GM21367 (cell line): ENCODE measurements around the gene SGSM1.

Experiments used
- ATAC-seq: cut with Tn5 transposase; IDR thresholded peaks from one replicate; pipeline ENCODE4 v1.9.1; 2021; ENCODE audit not compliant: unreplicated experiment

The SGSM1 gene, protein sequence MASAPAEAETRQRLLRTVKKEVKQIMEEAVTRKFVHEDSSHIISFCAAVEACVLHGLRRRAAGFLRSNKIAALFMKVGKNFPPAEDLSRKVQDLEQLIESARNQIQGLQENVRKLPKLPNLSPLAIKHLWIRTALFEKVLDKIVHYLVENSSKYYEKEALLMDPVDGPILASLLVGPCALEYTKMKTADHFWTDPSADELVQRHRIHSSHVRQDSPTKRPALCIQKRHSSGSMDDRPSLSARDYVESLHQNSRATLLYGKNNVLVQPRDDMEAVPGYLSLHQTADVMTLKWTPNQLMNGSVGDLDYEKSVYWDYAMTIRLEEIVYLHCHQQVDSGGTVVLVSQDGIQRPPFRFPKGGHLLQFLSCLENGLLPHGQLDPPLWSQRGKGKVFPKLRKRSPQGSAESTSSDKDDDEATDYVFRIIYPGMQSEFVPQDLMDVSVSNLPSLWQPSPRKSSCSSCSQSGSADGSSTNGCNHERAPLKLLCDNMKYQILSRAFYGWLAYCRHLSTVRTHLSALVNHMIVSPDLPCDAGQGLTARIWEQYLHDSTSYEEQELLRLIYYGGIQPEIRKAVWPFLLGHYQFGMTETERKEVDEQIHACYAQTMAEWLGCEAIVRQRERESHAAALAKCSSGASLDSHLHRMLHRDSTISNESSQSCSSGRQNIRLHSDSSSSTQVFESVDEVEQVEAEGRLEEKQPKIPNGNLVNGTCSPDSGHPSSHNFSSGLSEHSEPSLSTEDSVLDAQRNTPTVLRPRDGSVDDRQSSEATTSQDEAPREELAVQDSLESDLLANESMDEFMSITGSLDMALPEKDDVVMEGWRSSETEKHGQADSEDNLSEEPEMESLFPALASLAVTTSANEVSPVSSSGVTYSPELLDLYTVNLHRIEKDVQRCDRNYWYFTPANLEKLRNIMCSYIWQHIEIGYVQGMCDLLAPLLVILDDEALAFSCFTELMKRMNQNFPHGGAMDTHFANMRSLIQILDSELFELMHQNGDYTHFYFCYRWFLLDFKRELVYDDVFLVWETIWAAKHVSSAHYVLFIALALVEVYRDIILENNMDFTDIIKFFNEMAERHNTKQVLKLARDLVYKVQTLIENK

DNA sequence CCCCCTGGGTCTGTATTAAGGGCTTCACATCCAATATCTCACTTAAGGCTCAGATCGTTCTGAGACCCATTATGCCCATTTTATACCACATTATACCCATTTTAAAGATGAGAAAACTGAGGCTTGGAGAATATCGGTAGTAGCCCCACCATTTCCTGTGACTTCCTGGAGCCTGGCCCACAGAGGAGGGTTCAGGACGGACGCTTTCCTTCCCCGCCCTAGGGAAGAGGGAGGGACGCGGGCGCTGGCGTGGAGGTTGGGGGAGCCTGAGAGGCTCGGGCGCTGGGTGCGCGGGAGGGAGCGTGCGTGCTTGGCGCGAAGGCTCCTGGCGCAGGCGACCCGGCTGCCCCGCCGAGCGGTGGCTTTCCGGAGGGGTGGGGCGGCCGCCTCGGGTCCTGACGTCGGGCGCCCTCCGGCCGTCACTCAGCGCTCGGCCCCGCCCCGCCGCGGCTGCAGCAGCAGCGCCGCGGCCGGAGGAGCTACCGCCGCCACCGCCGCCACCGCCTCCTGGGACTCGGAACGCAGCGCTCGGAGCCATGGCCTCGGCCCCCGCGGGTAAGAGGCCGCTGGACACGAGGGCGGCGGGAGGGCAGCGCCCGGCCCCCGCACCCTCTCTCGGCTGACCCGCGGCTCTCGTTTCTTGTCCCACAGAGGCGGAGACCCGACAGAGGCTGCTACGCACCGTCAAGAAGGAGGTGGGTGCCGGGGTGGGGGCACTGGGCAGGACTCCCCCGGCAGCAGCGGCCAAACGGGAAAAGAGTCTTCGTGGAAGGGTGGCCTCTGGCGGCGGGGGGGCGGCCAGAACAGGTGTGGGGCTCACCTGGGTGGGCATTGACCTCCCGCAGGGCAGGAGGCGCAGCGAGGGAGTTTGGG lies at the start of gene SGSM1:
Gene SGSM1 (plus strand): TSS at position 422 of the 873 bp plus-strand sequence. CDS start 115 bp downstream, at position 537.
- ATAC-seq = no peak

DNA sequence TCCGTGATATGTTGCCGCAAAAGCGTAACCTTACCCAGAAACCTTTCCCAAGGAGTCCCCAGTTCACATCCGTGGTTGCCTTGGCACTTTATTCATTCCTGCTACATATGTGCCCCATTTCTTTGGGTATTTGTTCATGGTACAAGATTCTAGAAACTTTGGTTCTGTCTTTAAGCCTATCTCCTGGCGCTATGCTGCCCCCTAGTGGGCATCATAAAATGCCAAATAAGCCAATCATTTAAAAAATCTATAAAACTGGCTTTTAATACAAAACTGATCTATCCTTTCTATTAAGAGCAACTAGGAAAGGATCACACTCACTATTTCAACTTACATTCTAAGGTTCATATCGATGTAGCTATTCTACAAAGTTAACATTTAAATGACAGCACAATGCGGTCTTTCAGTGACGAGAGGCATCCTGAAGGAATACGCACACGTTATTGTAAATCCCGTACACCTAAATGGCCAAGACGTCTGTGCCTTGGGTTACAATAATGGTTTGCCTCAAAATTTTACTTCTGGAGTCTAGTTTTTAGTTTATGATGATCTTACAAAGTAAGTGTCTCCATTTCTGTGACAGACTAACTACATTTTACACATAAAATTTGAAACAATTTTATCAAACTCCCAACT lies 47.7 kb upstream of the SGSM1 start:
- ATAC-seq = no peak

DNA sequence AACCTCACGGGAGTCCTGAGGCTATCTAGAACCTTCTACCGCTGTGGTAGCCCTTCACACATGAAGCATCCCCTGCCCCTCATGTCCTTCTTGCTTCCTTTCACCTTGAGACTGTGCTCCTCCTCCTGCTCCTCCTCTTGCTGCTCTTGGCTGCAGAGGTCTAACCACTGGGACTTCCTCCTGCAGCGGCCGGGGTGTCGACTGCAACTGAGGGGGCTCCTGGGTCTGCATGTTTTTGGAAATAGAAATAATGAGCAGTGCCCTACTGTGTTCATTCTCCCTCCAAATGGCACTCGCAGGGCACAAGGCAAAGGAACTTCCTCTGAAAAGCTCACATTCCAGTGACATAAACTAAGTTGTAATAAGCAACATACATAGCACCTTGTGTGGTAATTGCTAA lies 46.2 kb upstream of the SGSM1 start:
- no peak for ATAC-seq

DNA sequence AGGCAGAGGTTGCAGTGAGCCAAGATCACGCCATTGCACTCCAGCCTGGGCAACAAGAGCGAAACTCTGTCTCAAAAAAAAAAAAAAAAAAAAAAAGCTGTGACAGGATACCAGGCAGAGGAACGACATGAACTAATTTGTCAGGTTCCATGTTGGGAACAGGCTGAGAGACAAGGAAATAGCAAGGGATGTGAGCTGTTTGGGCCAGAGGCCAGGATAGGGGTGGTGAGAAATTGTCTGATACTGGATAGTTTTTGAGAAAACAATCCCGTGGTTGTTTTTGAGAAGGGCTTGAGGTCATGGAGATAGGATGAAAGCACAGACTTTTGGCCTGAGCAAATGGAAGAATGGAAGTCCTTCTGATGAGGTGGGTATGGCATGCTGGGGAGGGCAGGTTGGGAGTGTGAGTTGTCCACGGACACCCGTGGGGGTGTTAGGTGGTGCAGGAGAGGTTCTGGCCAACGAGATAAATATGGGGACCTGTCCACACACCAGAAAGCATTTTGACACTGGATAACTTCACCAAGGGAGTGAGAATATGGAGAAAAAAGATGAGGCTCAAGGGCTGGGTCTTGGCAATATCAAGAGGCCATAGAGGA lies 45.2 kb upstream of the SGSM1 start:
- ATAC-seq = no peak

DNA sequence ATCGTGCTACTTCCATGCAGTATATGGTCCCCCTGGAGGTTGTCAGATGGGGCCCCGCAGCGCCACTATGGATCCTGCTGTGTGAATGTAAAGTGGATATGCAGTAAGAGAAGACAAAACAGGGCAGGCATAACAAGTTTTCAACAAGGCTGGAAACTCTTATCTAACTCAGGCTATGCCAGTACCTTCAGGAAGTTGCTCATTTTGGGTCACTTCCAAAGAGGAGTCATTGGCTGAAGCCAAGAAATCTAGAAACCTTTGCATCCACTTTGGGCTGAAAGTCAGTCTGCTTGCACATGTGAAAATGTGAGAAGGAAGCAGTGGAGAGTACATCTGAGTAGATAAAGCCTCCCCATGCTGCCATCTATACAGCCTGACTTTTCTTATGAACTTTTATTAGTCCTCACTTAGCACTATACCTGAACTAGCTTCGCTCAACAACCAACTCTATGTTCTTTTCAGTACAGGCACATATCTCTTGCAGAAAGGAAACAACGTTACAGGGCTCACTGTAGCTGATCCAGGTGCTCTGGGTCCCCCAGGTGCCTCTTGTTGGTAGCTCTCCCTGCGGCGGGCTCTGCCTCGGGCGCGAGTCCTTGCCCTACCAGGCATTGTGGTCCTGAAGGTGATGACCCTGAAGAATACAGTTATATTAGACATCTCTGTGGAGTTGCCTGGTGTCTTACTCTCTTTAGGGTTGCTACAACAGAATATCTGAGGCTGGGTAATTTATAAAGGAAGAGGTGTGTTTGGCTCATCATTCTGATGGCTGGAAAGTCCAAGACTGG lies 43.9 kb upstream of the SGSM1 start:
- no peak for ATAC-seq

DNA sequence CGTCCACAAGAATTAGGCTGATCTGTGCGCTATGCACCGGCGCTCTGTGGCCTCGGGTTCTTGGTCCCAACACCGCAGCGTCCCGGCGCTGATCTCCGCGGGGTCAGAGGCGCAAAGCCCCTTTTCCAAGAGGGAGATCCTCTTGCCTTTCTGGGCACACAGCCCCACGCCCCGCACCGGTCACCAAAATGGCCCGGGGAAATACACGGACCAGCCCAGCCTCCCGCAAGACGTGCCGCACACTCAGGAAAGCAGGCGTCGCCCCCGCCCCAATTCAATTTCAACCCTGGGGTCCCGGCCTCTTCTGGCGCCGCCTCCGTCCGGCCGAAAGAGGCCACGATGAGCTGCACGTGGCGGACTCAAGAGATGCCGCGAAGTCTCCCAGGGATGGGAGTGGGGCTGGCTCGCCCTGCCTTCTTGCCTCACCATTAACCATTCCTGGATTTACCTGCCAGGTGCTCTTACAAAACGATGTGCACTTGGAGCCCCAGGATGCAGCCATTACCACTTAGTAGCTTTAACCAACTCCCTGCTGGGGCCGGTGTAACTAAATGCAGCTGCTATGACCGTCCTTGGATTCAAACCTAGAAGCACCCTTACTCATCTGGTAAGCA lies 42.0 kb upstream of the SGSM1 start:
- no peak for ATAC-seq

DNA sequence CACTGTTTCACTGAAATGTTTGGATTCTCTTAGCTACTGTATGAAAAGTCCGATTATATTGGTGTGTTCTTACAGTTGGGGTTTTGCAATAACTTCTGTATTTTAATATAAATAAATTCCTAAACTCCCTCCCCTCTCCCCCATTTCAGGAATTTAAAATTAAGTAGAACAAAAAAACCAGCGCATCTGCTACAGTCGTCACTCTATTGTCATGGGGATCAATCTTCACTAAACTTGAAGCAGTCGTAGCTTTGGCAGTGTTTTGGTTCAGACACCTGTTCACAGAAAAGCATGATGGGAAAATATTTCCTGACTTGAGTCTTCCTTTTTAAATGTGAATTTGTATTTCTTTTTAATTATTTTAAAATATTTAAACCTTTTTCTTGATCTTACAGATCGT lies 40.8 kb upstream of the SGSM1 start:
- ATAC-seq = no peak

DNA sequence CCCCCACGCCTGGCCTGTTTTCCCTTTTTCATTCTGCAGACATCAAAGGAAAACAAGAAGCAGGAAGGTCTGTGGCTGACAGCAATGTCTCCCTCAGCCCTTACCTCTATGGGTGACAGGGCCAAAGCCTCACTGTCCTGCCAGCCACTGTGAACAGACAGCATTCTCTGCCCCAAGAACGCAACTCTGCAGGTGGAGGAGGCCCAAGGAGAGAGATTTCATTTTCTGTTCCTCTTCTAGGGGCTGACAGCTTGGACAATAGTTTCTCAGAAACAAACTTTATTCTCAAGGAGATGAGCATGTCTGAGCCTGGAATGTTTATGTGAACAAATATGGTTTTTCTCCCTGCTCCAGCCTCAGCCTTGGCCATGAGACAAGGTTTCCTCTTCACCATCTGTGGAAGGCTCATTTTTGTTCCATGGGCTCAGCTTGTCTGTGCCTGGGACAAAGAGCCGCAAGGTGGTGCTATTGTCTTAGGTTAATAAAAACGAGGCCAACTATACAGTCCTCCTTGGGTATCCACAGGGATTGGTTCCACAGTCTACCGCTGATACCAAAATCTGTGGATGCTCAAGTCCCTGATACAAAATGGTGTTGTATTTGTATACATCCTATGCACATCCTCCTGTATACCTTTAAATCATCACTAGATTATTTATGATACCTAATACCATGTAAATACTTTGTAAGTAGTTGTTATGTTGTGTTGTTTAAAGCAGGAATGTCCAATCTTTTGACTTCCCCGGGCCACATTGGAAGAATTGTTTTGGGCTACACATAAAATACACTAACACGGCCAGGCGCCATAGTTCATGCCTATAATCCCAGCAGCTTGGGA lies 37.3 kb upstream of the SGSM1 start:
- ATAC-seq = no peak

DNA sequence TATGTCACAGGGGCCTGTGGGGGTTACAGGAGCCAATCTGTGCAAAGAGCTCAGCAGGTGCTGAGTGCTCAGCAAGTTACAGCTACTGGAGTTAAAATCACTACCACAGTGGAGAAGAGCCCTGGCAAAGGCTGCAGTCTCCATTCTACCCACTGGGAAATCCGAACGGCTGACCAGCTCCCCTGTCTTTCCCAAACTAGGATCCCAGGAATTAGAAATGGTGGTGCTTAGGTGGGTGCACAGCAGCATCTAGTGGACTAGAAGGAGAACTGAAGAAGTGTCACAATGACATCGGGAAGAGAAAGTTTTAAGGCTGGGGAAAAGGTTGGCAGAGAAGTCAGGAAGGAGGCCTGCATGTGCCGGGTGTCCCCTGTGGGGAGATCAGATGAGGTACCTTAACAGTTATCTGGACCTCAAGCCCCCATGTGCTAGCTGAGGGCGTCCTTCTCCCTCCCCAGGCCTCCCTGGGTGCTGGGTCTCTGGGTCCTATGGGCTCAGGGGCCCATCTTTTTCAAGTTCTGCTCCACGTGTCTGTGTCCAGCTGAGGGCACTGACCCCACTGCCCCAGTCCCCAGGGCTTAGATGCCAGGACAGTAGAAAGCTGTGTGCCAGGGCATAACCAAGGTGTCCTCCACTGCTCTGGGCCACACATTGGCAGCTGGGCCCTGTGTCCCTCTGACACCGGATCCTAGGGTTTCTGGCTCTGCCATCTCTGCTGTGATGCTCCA lies 33.4 kb upstream of the SGSM1 start:
- ATAC-seq = no peak

DNA sequence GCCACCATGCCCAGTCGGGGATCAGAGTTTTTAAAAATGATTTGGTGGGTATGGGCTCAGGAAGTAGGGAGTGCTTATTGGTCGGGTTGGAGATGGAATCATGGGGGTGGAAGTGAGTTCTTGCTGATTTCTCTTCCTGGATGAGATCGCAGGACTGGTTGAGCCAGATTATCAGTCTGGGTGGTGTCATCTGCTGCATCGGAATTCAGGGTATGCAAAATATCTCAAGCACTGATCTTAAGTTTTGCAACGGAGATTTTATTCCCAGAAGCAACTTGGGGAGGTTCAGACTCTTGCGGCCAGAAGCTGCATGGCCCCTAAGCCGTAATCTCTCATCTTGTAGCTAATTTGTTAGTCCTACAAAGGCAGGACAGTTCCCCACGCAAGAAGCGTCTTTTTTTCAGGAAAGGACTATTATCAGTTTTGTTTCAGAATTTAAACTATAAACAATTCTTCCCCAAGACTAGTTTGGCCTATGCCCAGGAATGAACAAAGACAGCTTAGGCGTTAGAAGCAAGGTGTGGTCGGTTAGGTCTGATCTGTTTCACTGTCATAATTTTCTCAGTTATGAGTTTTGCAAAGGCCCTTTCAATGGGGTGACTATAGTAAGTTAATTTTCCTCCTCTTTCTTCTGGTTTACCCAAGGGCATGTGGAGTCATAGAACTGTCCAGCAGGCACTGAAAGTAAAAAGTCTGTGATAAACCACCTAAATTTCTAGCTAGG lies 30.1 kb upstream of the SGSM1 start:
- no peak for ATAC-seq

DNA sequence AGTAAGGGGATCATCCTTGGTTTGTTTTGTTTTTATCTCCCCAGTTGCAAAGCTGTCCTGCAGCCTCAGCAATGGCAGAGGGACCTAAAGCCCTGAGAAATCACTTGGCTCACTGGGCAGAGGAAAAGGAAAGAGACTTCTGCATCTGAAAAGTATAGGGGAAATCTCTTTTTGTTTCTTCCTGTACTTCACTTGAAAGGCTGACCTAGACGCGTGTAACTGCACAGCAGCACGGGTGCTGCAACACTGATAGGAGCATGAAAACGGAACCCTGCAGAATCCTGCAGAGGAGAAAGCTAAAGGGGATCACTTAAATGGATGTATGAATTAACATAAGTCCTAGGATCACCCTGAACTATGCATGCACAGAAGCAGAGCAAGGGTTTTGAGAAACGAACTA lies 29.5 kb upstream of the SGSM1 start:
- no peak for ATAC-seq

DNA sequence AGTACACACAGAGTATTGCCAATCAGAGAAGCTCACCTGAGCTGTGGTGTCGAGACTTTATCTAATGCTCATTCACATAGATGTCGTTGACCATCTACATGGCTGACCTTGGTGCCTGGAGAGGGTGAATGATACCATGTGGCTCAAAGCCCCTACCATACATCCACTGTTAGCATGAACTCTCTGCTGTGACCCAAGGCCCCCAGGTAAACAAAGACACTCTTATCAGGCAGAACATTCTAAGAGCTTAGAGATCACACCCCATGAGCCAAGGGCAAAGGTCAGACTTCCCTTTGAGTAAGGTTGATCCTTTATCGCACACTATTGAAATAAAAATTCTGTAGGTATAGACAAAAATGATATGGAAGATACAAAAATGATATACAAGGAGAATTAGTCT lies 16.5 kb upstream of the SGSM1 start:
- ATAC-seq = no peak

DNA sequence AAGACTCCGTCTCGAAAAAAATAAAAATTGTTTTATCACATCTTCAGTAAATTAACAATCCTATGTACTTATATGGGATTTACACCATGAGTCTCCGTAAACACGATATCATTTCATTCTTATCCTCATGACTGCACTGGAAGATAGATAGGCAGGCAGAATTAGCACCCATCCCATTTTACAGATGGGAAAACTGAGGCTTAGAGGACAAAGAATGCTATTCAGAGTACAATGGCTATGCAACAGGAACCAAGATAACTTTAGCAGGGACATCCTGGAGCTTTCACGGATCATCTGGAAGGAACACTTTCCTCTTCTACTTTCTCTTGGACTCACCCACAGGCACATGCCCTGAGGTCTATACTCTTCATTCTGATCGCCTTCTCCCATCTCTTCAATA lies 14.6 kb upstream of the SGSM1 start:
- ATAC-seq = no peak

DNA sequence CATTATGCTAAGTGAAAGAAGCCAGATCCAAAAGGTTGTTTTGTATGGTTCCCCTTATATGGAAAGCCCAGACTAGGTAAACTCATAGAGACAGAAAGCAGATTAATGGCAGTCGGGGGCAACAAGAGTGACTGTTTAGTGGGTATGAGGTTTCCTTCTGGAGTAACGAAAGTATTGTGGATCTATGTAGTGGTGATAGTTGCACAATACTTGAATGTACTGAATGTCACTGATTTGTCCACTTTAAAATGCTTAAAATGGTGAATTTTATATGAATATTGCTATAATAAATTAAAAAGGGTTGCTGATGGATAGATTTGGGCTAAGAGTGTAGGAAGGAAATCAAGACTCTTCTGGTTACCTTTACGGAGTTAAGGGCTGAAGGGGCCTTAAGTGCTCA lies 10.0 kb upstream of the SGSM1 start:
- ATAC-seq = no peak

DNA sequence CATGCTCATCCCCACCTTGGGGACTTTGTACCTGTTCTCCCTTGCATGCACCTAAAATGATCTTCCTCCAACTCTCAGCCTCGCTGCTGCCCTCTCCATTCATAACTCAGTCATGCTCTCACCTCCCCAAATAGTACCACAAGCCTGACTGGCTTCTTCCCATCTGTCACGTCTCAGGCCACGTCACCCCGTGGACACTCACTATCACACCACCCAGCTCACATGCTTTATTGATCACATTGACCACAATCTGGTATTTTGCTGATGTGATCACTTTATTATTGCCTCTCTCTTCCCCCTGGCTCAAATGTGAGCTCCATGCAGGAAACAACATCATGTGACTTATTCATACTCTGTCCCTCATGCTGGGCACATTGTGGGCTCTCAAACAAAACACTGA lies 9.2 kb upstream of the SGSM1 start:
- ATAC-seq = no peak

DNA sequence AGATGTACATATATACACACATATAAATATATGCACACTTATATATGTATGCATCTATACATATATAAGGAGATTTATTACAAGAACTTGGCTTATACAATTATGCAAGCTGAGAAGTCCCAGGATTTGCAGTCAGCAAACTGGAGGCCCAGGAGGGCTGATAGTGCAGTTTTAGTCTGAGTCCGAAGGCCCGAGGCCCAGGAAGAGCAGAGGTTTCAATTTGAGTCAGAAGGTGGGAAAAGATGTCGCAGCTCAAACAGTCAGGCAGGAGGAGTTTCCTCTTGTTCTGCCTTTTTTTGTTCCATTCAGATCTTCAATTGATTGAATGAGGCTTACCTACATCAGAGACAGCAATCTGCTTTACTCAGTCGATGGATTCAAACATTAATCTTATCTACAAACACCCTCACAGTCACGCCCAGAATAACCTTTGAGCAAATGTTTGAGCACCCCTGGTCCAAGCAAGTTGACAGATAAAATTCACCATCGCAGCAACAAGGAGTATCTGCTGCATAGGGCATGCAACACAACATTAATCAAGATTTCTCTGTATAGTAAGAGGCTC lies 4.0 kb upstream of the SGSM1 start:
- ATAC-seq = no peak
